ENCODE measurements around the gene ADRB2. TPM values are rescaled to one million over a fixed set of nuclear protein-coding genes. Genes with fewer than 3 reads are reported as not detected.
A peak's percentile ranks its signal among the peaks of the same experiment; 100 is the strongest.

The ADRB2 gene
- polyA plus RNA-seq, 3 donors, result 6.8 to 10.9 (median 10.8) TPM

DNA sequence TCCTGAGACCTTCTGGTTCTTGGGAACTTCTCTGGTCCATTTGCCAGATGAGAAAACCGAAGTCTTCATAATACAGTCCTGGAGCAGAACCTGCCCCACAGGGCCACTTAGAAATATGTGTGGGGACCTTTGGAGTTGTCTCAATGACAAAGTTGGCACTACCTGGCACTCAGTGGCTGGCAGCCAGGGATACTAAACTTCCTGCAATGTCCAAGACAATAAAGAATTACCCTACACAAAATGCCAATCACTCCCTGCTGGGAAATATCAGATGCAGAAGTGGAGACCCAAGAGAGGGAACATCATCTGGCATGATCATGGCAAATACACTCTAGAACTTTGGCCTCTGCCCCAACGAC, 29.6 kb downstream of the ADRB2 start:
- no CpG with 5 or more reads among the region's 2 CpGs for WGBS (ENCODE audit: insufficient coverage)
- H3K79me2 ChIP-seq (ENCODE audit: insufficient read depth, low read length), result no peaks in the 10 kb centered on the region
- peaks cover 0 to 24% of the 10 kb centered on the region in 2 donors for H3K36me3 ChIP-seq (replicated peaks in 1 of 2; ENCODE audit: control insufficient read depth in 1 of 2, insufficient read depth in 2 of 2, low read length in 2 of 2)
- intact Hi-C loops (cut with micrococcal nuclease), result no loop called here
- H3K27me3 ChIP-seq (ENCODE audit: control insufficient read depth in 2 of 2, insufficient read depth in 2 of 2, low read length in 2 of 2), result no peaks in the 10 kb centered on the region
- no peak overlapping the region for H3K9ac ChIP-seq (ENCODE audit: insufficient read depth, low read length, poor library complexity, severe bottlenecking)
- H2AFZ ChIP-seq (ENCODE audit: insufficient read depth, low read depth, low read length, poor library complexity, severe bottlenecking), result no peak overlapping the region
- no peak for TF ChIP-seq CTCF (IDR thresholded peaks at IDR 0.05)
- Mint-ChIP-seq H3K9me3 (no peaks in the 10 kb centered on the region), H3K36me3 (peaks cover 33 to 42% of the 10 kb centered on the region in 2 donors), H3K4me3 (no peak overlapping the region), H3K4me1 (peaks cover 35% of the 10 kb centered on the region), H3K27me3 (ENCODE audit: low read depth in 3 of 3) (peaks cover 0 to 2% (median 2%) of the 10 kb centered on the region in 3 donors), H3K27ac (peak overlapping the region in 1 of 7 donors; percentile 52)
- peaks cover 15 to 20% of the 10 kb centered on the region in 2 donors for H3K4me1 ChIP-seq (ENCODE audit: control insufficient read depth in 1 of 2, insufficient read depth in 2 of 2, low read length in 2 of 2)
- H3K4me2 ChIP-seq (replicated peaks; ENCODE audit: extremely low read depth, low read length, poor library complexity, severe bottlenecking), result no peak overlapping the region
- no peak for DNase-seq
- H3K9me3 ChIP-seq (replicated peaks in 1 of 2; ENCODE audit: control insufficient read depth in 1 of 2, insufficient read depth in 1 of 2, low read length in 2 of 2), result no peaks in the 10 kb centered on the region
- H4K20me1 ChIP-seq (ENCODE audit: insufficient read depth, low read length), result peaks cover 69% of the 10 kb centered on the region
- no peak overlapping the region for H3K4me3 ChIP-seq (replicated peaks in 1 of 3; ENCODE audit: low read depth in 2 of 3, low read length in 3 of 3)
- H3K27ac ChIP-seq (ENCODE audit: low read depth in 1 of 2, low read length in 2 of 2), result no peak overlapping the region

DNA sequence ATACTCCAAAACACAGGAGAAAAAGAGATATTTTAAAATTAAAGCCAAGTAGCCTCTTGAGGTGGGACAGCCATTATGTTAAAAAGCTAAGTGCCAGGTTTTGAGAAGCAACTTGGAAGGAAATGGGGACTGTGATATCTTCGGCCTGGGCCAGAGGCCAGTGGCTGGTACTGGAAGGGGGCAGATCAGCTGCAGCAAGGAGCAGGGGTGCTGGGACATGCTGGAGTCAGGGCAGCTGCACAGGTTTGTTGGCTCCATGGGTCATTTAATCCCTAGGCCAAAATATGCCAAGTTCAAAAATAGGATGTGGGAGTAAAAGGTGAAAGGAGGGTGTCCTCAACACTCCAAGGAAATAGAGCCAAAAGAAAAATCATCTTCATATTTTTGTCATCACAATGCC, 30.0 kb downstream of the ADRB2 start:
- intact Hi-C loops (cut with micrococcal nuclease), result no loop called here
- Mint-ChIP-seq H3K9me3 (no peaks in the 10 kb centered on the region), H3K27ac (no peak overlapping the region), H3K27me3 (ENCODE audit: low read depth in 3 of 3) (peaks cover 0 to 2% (median 2%) of the 10 kb centered on the region in 3 donors), H3K4me3 (no peak overlapping the region), H3K4me1 (peaks cover 36% of the 10 kb centered on the region), H3K36me3 (peaks cover 29 to 38% of the 10 kb centered on the region in 2 donors)
- Histone ChIP-seq H3K9me3 (replicated peaks in 1 of 2; ENCODE audit: control insufficient read depth in 1 of 2, insufficient read depth in 1 of 2, low read length in 2 of 2) (no peaks in the 10 kb centered on the region), H3K4me3 (replicated peaks in 1 of 3; ENCODE audit: low read depth in 2 of 3, low read length in 3 of 3) (no peak overlapping the region), H3K79me2 (ENCODE audit: insufficient read depth, low read length) (no peaks in the 10 kb centered on the region), H3K9ac (ENCODE audit: insufficient read depth, low read length, poor library complexity, severe bottlenecking) (no peak overlapping the region), H3K4me2 (replicated peaks; ENCODE audit: extremely low read depth, low read length, poor library complexity, severe bottlenecking) (no peak overlapping the region), H3K4me1 (ENCODE audit: control insufficient read depth in 1 of 2, insufficient read depth in 2 of 2, low read length in 2 of 2) (peaks cover 15 to 21% of the 10 kb centered on the region in 2 donors), H4K20me1 (ENCODE audit: insufficient read depth, low read length) (peaks cover 69% of the 10 kb centered on the region), H3K36me3 (replicated peaks in 1 of 2; ENCODE audit: control insufficient read depth in 1 of 2, insufficient read depth in 2 of 2, low read length in 2 of 2) (peaks cover 0 to 20% of the 10 kb centered on the region in 2 donors), H3K27me3 (ENCODE audit: control insufficient read depth in 2 of 2, insufficient read depth in 2 of 2, low read length in 2 of 2) (no peaks in the 10 kb centered on the region), H3K27ac (ENCODE audit: low read depth in 1 of 2, low read length in 2 of 2) (no peak overlapping the region), H2AFZ (ENCODE audit: insufficient read depth, low read depth, low read length, poor library complexity, severe bottlenecking) (no peak overlapping the region)
- 100% methylated on average over 1 of the region's 1 CpG for WGBS (ENCODE audit: insufficient coverage)
- no peak for TF ChIP-seq CTCF (IDR thresholded peaks at IDR 0.05)
- DNase-seq, result no peak

All from CD14-positive monocyte (primary cell).